ENCODE results near the gene DCAF4. TPM values are rescaled to one million over a fixed set of nuclear protein-coding genes. Genes with fewer than 3 reads are reported as not detected.
A peak's percentile ranks its signal among the peaks of the same experiment; 100 is the strongest.

DCAF4 gene
- total RNA-seq, 4 donors from 2014 or later = 7.9 to 211 (median 22.8) TPM

- TF ChIP-seq POLR2AphosphoS5 (IDR thresholded peaks at IDR 0.05) (no peak), CTCF (IDR thresholded peaks at IDR 0.05) (peak; percentile 90 to 96 (median 91))
- in situ Hi-C loops (cut with MboI; ENCODE audit: low pct_ligation_motif_present in 1 of 4, low pct_unique_long_range_greater_than_20kb in 1 of 4, low sequenced_read_pairs in 3 of 4) = loop anchor here in 3 of 4 donors (5.0 kb wide), 2 partner anchors 383 to 393 kb away; no protein-coding TSS in a partner anchor
Measured at GRCh38 chr14:72904840-72905561, 21.3 kb upstream of the DCAF4 start.

GRCh38 chr14:72906316-72906715 lies 19.9 kb upstream of the DCAF4 start:
- peaks cover 0 to 14% (median 7%) of the 10 kb centered on the region in 4 donors for H3K4me1 ChIP-seq
- H3K27ac ChIP-seq = no peak overlapping the region
- intact Hi-C loops (cut with DNase I; ENCODE audit: low total_unique reads) (no loop called here), in situ Hi-C loops (cut with MboI; ENCODE audit: low pct_ligation_motif_present in 1 of 4, low pct_unique_long_range_greater_than_20kb in 1 of 4, low sequenced_read_pairs in 3 of 4) (loop anchor here in 3 of 4 donors (5.0 kb wide), 2 partner anchors 384 to 394 kb away; no protein-coding TSS in a partner anchor)
- no peak for DNase-seq
- no peaks in the 10 kb centered on the region for H3K36me3 ChIP-seq
- H3K27me3 ChIP-seq = no peaks in the 10 kb centered on the region
- 44 to 84% methylated on average over 3 of the region's 3 CpGs for WGBS, 2 donors (ENCODE audit: low coverage in 1 of 2)
- H3K4me3 ChIP-seq = no peak overlapping the region
- no peak for TF ChIP-seq POLR2A (IDR thresholded peaks at IDR 0.05)
- TF ChIP-seq POLR2AphosphoS5 (IDR thresholded peaks at IDR 0.05) = no peak
- no peak for TF ChIP-seq CTCF (IDR thresholded peaks at IDR 0.05)
- TF ChIP-seq EP300 (IDR thresholded peaks at IDR 0.05; ENCODE audit: low read depth) = no peak
- H3K9me3 ChIP-seq = no peaks in the 10 kb centered on the region

More at GRCh38 chr14:72904840-72905561, 21.3 kb upstream of the DCAF4 start:
- Histone ChIP-seq H3K9me3 (no peaks in the 10 kb centered on the region), H3K4me3 (no peak overlapping the region), H3K4me1 (peaks cover 0 to 14% (median 7%) of the 10 kb centered on the region in 4 donors), H3K27me3 (no peaks in the 10 kb centered on the region), H3K27ac (no peak overlapping the region), H3K36me3 (no peaks in the 10 kb centered on the region)
- intact Hi-C loops (cut with DNase I; ENCODE audit: low total_unique reads) = loop anchor here (2.0 kb wide), 1 partner anchor 388 kb away; no protein-coding TSS in a partner anchor
- peak; percentile 71 for DNase-seq
- WGBS, 2 donors (ENCODE audit: low coverage in 1 of 2) = 13 to 27% methylated on average over 3 to 5 of the region's 5 CpGs

- no peaks in the 10 kb centered on the region for H3K9me3 ChIP-seq
- intact Hi-C loops (cut with DNase I; ENCODE audit: low total_unique reads) (no loop called here), in situ Hi-C loops (cut with MboI; ENCODE audit: low pct_ligation_motif_present in 1 of 4, low pct_unique_long_range_greater_than_20kb in 1 of 4, low sequenced_read_pairs in 3 of 4) (loop anchor here in 3 of 4 donors (5.0 kb wide), 2 partner anchors 385 to 395 kb away; no protein-coding TSS in a partner anchor)
- DNase-seq = peak; percentile 15
- 40% methylated on average over 1 of the region's 1 CpG; no CpG with 5 or more reads in 1 of the 2 donors for WGBS, 2 donors (ENCODE audit: low coverage in 1 of 2)
- no peaks in the 10 kb centered on the region for H3K36me3 ChIP-seq
- peaks cover 0 to 14% (median 7%) of the 10 kb centered on the region in 4 donors for H3K4me1 ChIP-seq
- H3K27ac ChIP-seq = peak overlapping the region; percentile 45 to 76 (median 60)
- TF ChIP-seq EP300 (IDR thresholded peaks at IDR 0.05; ENCODE audit: low read depth) = no peak
- no peak for TF ChIP-seq POLR2A (IDR thresholded peaks at IDR 0.05)
- TF ChIP-seq POLR2AphosphoS5 (IDR thresholded peaks at IDR 0.05) = no peak
- TF ChIP-seq CTCF (IDR thresholded peaks at IDR 0.05) = no peak
- H3K4me3 ChIP-seq = no peak overlapping the region
- H3K27me3 ChIP-seq = no peaks in the 10 kb centered on the region
Measured at GRCh38 chr14:72906879-72907278, 19.4 kb upstream of the DCAF4 start.

GRCh38 chr14:72907886-72908285 lies 18.4 kb upstream of the DCAF4 start:
- peaks cover 0 to 14% (median 7%) of the 10 kb centered on the region in 4 donors for H3K4me1 ChIP-seq
- 17 to 52% methylated on average over 2 to 5 of the region's 5 CpGs for WGBS, 2 donors (ENCODE audit: low coverage in 1 of 2)
- TF ChIP-seq POLR2AphosphoS5 (IDR thresholded peaks at IDR 0.05) (no peak), EP300 (IDR thresholded peaks at IDR 0.05; ENCODE audit: low read depth) (no peak), POLR2A (IDR thresholded peaks at IDR 0.05) (no peak), CTCF (IDR thresholded peaks at IDR 0.05) (no peak)
- in situ Hi-C loops (cut with MboI; ENCODE audit: low pct_ligation_motif_present in 1 of 4, low pct_unique_long_range_greater_than_20kb in 1 of 4, low sequenced_read_pairs in 3 of 4) = loop anchor here in 3 of 4 donors (5.0 kb wide), 2 partner anchors 386 to 396 kb away; no protein-coding TSS in a partner anchor
- H3K4me3 ChIP-seq = peak overlapping the region in 1 of 4 donors; percentile 9
- no peaks in the 10 kb centered on the region for H3K9me3 ChIP-seq
- no peaks in the 10 kb centered on the region for H3K27me3 ChIP-seq
- intact Hi-C loops (cut with DNase I; ENCODE audit: low total_unique reads) = no loop called here
- peak overlapping the region in 2 of 4 donors; percentile 76 for H3K27ac ChIP-seq
- DNase-seq = no peak
- no peaks in the 10 kb centered on the region for H3K36me3 ChIP-seq
